GM23338 (cell line): Measurements from ENCODE around the gene GAK. TPM values are rescaled to one million over a fixed set of nuclear protein-coding genes. Genes with fewer than 3 reads are reported as not detected.

Experiments used
- ATAC-seq: fragments of 200-7000 bp; cut with Tn5 transposase; 3 replicates; pipeline ENCODE4 v1.9.1; 2020
- DNase-seq: peaks from one replicate; pipeline ENCODE4 v3.0.0-alpha.2; 2015; ENCODE audit warnings: low spot score
- H2AFZ ChIP-seq: fragments of 200-600 bp; sonication (generic); 2 replicates; pipeline ENCODE4 v1.8.0; 2016; ENCODE audit warnings: antibody characterized with exemption, mild to moderate bottlenecking, moderate library complexity
- H3F3A ChIP-seq: fragments of 200-600 bp; sonication (generic); replicated peaks from 2 replicates; pipeline ENCODE4 v1.8.0; 2017; ENCODE audit warnings: antibody characterized with exemption, mixed run types, low read depth
- H3K27ac ChIP-seq: fragments of 200-600 bp; sonication (generic); 2 replicates; pipeline ENCODE4 v1.6.1; 2016; ENCODE audit warnings: low read depth
- H3K27me3 ChIP-seq: fragments of 200-600 bp; sonication (generic); 2 replicates; pipeline ENCODE4 v1.8.0; 2016; ENCODE audit warnings: mild to moderate bottlenecking, mixed run types, moderate library complexity; ENCODE audit not compliant: insufficient read depth
- H3K36me3 ChIP-seq: fragments of 200-600 bp; sonication (generic); 2 replicates; pipeline ENCODE4 v1.8.0; 2016; ENCODE audit warnings: mild to moderate bottlenecking; ENCODE audit not compliant: insufficient read depth
- H3K4me1 ChIP-seq: fragments of 200-600 bp; sonication (generic); 2 replicates; pipeline ENCODE4 v1.8.0; 2016; ENCODE audit warnings: mild to moderate bottlenecking, moderate library complexity; ENCODE audit not compliant: insufficient read depth
- H3K4me2 ChIP-seq: fragments of 200-600 bp; sonication (generic); 2 replicates; pipeline ENCODE4 v1.7.1; 2017; ENCODE audit warnings: mixed run types
- H3K4me3 ChIP-seq: fragments of 200-600 bp; sonication (generic); 2 replicates; pipeline ENCODE4 v1.6.1; 2016; ENCODE audit warnings: mixed run types
- H3K79me2 ChIP-seq: fragments of 200-600 bp; sonication (generic); replicated peaks from 2 replicates; pipeline ENCODE4 v1.8.0; 2017; ENCODE audit warnings: mild to moderate bottlenecking; ENCODE audit not compliant: insufficient read depth
- H3K9me2 ChIP-seq: fragments of 200-600 bp; sonication (generic); 2 replicates; pipeline ENCODE4 v1.8.0; 2017; ENCODE audit not compliant: insufficient read depth
- H4K20me1 ChIP-seq: fragments of 200-600 bp; sonication (generic); replicated peaks from 2 replicates; pipeline ENCODE4 v1.8.0; 2017; ENCODE audit warnings: mild to moderate bottlenecking; ENCODE audit not compliant: insufficient read depth
- H3K27ac Mint-ChIP-seq: 2 replicates; pipeline ENCODE4 v1.8.0; 2020; ENCODE audit warnings: inconsistent platforms, mild to moderate bottlenecking, moderate library complexity, mixed read lengths
- H3K27me3 Mint-ChIP-seq: 3 replicates; pipeline ENCODE4 v1.8.0; 2022; ENCODE audit warnings: low read depth, mild to moderate bottlenecking, moderate library complexity, mixed read lengths, inconsistent platforms; ENCODE audit not compliant: insufficient read depth, poor library complexity
- H3K36me3 Mint-ChIP-seq: 3 replicates; pipeline ENCODE4 v1.8.0; 2021; ENCODE audit warnings: low read depth, mild to moderate bottlenecking, inconsistent platforms, moderate library complexity, mixed read lengths
- H3K4me1 Mint-ChIP-seq: 3 replicates; pipeline ENCODE4 v1.8.0; 2020; ENCODE audit warnings: mild to moderate bottlenecking, inconsistent platforms, mixed read lengths
- H3K4me3 Mint-ChIP-seq: 3 replicates; pipeline ENCODE4 v1.8.0; 2021; ENCODE audit warnings: moderate library complexity, mild to moderate bottlenecking, inconsistent platforms, mixed read lengths
- H3K9me3 Mint-ChIP-seq: 3 replicates; pipeline ENCODE4 v1.8.0; 2020; ENCODE audit warnings: moderate library complexity, mild to moderate bottlenecking, inconsistent platforms, mixed read lengths
- CREB1 ChIP-seq: fragments of 250-450 bp; sonication (Bioruptor Pico); IDR thresholded peaks from 2 replicates; pipeline ENCODE4 v1.5.0; 2020; ENCODE audit warnings: low read depth, mild to moderate bottlenecking, moderate library complexity
- ETS1 ChIP-seq: IDR thresholded peaks from 2 replicates; pipeline ENCODE4 v1.6.1; 2016; ENCODE audit warnings: antibody characterized with exemption
- EZH2 ChIP-seq: fragments of 200-600 bp; sonication (generic); IDR thresholded peaks from one replicate; pipeline ENCODE4 v1.8.0; 2017; ENCODE audit warnings: antibody characterized with exemption, mild to moderate bottlenecking, low read depth; ENCODE audit not compliant: unreplicated experiment
- EZH2phosphoT487 ChIP-seq: fragments of 200-600 bp; sonication (generic); IDR thresholded peaks from one replicate; pipeline ENCODE4 v1.8.1; 2018; ENCODE audit warnings: antibody characterized with exemption; ENCODE audit not compliant: unreplicated experiment
- JUNB ChIP-seq: IDR thresholded peaks from one replicate; pipeline ENCODE4 v1.6.1; 2016; ENCODE audit warnings: antibody characterized with exemption; ENCODE audit not compliant: unreplicated experiment
- NANOG ChIP-seq: IDR thresholded peaks from 2 replicates; pipeline ENCODE4 v1.6.1; 2016; ENCODE audit warnings: antibody characterized with exemption, borderline replicate concordance
- POLR2AphosphoS5 ChIP-seq: IDR thresholded peaks from 2 replicates; pipeline ENCODE4 v1.6.1; 2016; ENCODE audit warnings: antibody characterized with exemption, low read depth
- STAT1 ChIP-seq: IDR thresholded peaks from one replicate; pipeline ENCODE4 v1.6.1; 2016; ENCODE audit warnings: antibody characterized with exemption; ENCODE audit not compliant: unreplicated experiment
- ZNF114 ChIP-seq: fragments of 250-450 bp; sonication (Bioruptor Pico); IDR thresholded peaks from 2 replicates; pipeline ENCODE4 v1.5.0; 2020; ENCODE audit warnings: mild to moderate bottlenecking, moderate library complexity
- ZNF331 ChIP-seq: fragments of 250-450 bp; sonication (Bioruptor Pico); IDR thresholded peaks from 2 replicates; pipeline ENCODE4 v1.5.0; 2020; ENCODE audit warnings: low read depth, mild to moderate bottlenecking, moderate library complexity
- polyA plus RNA-seq: library from polyadenylated mRNA; unstranded; fragments of >200 nt; fragmentation: Nextera tagmentation; extraction: Ambion mirVana; gene quantifications from 2 replicates; pipeline ENCODE4 v1.2.1, GENCODE V29; 2016
- total RNA-seq: library from RNA; depleted of rRNA; stranded (reverse); fragments of >200 nt; shearing (Covaris generic); gene quantifications from 2 replicates; pipeline ENCODE4 v1.2.3, GENCODE V29; 2014
- TF ChIP-seq, protein P1 (sequence below): fragments of 250-450 bp; sonication (Bioruptor Pico); IDR thresholded peaks from 2 replicates; pipeline ENCODE4 v1.5.0; 2020; ENCODE audit warnings: mild to moderate bottlenecking, moderate library complexity
- TF ChIP-seq, protein P2 (sequence below): IDR thresholded peaks from one replicate; pipeline ENCODE4 v1.6.1; 2018; ENCODE audit warnings: antibody characterized with exemption; ENCODE audit not compliant: unreplicated experiment
- TF ChIP-seq, protein P3 (sequence below), 2 experiments: fragments of 200-600 bp in 1 of 2; sonication (generic) in 1 of 2; conservative IDR thresholded peaks; 2 replicates each; pipeline versions ENCODE4 v1.5.1 to v1.6.1; 2016 to 2017; ENCODE audit warnings: antibody characterized with exemption in 2 of 2, low read depth in 2 of 2, mild to moderate bottlenecking in 2 of 2, moderate library complexity in 1 of 2

Gene GAK
- total and polyA plus RNA-seq, 2 experiments from 2014 or later = 48.5 to 124 TPM

- Histone ChIP-seq H3K9me2 (no peaks in the 10 kb centered on the region), H3K27ac (no peak overlapping the region), H3K27me3 (no peaks in the 10 kb centered on the region), H3K36me3 (no peaks in the 10 kb centered on the region), H4K20me1 (no peaks in the 10 kb centered on the region; the same call in 1 of the 2 replicates), H3K4me1 (no peaks in the 10 kb centered on the region), H3K4me2 (no peak overlapping the region), H3K4me3 (no peak overlapping the region), H3F3A (no peaks in the 10 kb centered on the region), H3K79me2 (no peaks in the 10 kb centered on the region), H2AFZ (no peak overlapping the region)
- H3K36me3 Mint-ChIP-seq = no peaks in the 10 kb centered on the region; the same call in 2 of the 3 replicates
- H3K4me3 Mint-ChIP-seq = no peak overlapping the region
- no peak for DNase-seq
- TF ChIP-seq CREB1 (CRISPR knock-in tag) (no peak), EZH2phosphoT487 (no peak), ZNF331 (no peak), ETS1 (no peak), JUNB (no peak), ZNF114 (CRISPR knock-in tag) (no peak), STAT1 (no peak), NANOG (no peak), EZH2 (no peak), POLR2AphosphoS5 (no peak)
- TF ChIP-seq, protein P1, sequence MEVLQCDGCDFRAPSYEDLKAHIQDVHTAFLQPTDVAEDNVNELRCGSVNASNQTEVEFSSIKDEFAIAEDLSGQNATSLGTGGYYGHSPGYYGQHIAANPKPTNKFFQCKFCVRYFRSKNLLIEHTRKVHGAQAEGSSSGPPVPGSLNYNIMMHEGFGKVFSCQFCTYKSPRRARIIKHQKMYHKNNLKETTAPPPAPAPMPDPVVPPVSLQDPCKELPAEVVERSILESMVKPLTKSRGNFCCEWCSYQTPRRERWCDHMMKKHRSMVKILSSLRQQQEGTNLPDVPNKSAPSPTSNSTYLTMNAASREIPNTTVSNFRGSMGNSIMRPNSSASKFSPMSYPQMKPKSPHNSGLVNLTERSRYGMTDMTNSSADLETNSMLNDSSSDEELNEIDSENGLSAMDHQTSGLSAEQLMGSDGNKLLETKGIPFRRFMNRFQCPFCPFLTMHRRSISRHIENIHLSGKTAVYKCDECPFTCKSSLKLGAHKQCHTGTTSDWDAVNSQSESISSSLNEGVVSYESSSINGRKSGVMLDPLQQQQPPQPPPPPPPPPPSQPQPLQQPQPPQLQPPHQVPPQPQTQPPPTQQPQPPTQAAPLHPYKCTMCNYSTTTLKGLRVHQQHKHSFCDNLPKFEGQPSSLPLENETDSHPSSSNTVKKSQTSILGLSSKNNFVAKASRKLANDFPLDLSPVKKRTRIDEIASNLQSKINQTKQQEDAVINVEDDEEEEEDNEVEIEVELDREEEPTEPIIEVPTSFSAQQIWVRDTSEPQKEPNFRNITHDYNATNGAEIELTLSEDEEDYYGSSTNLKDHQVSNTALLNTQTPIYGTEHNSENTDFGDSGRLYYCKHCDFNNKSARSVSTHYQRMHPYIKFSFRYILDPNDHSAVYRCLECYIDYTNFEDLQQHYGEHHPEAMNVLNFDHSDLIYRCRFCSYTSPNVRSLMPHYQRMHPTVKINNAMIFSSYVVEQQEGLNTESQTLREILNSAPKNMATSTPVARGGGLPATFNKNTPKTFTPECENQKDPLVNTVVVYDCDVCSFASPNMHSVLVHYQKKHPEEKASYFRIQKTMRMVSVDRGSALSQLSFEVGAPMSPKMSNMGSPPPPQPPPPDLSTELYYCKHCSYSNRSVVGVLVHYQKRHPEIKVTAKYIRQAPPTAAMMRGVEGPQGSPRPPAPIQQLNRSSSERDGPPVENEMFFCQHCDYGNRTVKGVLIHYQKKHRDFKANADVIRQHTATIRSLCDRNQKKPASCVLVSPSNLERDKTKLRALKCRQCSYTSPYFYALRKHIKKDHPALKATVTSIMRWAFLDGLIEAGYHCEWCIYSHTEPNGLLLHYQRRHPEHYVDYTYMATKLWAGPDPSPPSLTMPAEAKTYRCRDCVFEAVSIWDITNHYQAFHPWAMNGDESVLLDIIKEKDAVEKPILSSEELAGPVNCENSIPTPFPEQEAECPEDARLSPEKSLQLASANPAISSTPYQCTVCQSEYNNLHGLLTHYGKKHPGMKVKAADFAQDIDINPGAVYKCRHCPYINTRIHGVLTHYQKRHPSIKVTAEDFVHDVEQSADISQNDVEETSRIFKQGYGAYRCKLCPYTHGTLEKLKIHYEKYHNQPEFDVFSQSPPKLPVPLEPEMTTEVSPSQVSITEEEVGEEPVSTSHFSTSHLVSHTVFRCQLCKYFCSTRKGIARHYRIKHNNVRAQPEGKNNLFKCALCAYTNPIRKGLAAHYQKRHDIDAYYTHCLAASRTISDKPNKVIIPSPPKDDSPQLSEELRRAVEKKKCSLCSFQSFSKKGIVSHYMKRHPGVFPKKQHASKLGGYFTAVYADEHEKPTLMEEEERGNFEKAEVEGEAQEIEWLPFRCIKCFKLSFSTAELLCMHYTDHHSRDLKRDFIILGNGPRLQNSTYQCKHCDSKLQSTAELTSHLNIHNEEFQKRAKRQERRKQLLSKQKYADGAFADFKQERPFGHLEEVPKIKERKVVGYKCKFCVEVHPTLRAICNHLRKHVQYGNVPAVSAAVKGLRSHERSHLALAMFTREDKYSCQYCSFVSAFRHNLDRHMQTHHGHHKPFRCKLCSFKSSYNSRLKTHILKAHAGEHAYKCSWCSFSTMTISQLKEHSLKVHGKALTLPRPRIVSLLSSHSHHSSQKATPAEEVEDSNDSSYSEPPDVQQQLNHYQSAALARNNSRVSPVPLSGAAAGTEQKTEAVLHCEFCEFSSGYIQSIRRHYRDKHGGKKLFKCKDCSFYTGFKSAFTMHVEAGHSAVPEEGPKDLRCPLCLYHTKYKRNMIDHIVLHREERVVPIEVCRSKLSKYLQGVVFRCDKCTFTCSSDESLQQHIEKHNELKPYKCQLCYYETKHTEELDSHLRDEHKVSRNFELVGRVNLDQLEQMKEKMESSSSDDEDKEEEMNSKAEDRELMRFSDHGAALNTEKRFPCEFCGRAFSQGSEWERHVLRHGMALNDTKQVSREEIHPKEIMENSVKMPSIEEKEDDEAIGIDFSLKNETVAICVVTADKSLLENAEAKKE (CRISPR knock-in tag) = no peak
- TF ChIP-seq, protein P2, sequence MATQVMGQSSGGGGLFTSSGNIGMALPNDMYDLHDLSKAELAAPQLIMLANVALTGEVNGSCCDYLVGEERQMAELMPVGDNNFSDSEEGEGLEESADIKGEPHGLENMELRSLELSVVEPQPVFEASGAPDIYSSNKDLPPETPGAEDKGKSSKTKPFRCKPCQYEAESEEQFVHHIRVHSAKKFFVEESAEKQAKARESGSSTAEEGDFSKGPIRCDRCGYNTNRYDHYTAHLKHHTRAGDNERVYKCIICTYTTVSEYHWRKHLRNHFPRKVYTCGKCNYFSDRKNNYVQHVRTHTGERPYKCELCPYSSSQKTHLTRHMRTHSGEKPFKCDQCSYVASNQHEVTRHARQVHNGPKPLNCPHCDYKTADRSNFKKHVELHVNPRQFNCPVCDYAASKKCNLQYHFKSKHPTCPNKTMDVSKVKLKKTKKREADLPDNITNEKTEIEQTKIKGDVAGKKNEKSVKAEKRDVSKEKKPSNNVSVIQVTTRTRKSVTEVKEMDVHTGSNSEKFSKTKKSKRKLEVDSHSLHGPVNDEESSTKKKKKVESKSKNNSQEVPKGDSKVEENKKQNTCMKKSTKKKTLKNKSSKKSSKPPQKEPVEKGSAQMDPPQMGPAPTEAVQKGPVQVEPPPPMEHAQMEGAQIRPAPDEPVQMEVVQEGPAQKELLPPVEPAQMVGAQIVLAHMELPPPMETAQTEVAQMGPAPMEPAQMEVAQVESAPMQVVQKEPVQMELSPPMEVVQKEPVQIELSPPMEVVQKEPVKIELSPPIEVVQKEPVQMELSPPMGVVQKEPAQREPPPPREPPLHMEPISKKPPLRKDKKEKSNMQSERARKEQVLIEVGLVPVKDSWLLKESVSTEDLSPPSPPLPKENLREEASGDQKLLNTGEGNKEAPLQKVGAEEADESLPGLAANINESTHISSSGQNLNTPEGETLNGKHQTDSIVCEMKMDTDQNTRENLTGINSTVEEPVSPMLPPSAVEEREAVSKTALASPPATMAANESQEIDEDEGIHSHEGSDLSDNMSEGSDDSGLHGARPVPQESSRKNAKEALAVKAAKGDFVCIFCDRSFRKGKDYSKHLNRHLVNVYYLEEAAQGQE = no peak
- TF ChIP-seq, protein P3, sequence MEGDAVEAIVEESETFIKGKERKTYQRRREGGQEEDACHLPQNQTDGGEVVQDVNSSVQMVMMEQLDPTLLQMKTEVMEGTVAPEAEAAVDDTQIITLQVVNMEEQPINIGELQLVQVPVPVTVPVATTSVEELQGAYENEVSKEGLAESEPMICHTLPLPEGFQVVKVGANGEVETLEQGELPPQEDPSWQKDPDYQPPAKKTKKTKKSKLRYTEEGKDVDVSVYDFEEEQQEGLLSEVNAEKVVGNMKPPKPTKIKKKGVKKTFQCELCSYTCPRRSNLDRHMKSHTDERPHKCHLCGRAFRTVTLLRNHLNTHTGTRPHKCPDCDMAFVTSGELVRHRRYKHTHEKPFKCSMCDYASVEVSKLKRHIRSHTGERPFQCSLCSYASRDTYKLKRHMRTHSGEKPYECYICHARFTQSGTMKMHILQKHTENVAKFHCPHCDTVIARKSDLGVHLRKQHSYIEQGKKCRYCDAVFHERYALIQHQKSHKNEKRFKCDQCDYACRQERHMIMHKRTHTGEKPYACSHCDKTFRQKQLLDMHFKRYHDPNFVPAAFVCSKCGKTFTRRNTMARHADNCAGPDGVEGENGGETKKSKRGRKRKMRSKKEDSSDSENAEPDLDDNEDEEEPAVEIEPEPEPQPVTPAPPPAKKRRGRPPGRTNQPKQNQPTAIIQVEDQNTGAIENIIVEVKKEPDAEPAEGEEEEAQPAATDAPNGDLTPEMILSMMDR (conservative IDR thresholded peaks at IDR 0.05; ENCODE audit: low read depth in 2 of 2) = no peak
- no peak for ATAC-seq
- H3K4me1 Mint-ChIP-seq = no peaks in the 10 kb centered on the region
- peaks cover 2% of the 10 kb centered on the region for H3K27me3 Mint-ChIP-seq
- no peaks in the 10 kb centered on the region for H3K9me3 Mint-ChIP-seq
- no peak overlapping the region for H3K27ac Mint-ChIP-seq
Measured at GRCh38 chr4:959338-960139, 27.4 kb upstream of the GAK start.
